G401.6 (cell line): ENCODE data around the gene RPS19.
A peak's percentile ranks its signal among the peaks of the same experiment; 100 is the strongest.

Source experiments
- FAIRE-seq: peaks from 2 replicates; lab custom pipeline; 2012; peaks lifted over from hg19 to GRCh38; lab: Jason Lieb, UNC

The RPS19 gene

DNA sequence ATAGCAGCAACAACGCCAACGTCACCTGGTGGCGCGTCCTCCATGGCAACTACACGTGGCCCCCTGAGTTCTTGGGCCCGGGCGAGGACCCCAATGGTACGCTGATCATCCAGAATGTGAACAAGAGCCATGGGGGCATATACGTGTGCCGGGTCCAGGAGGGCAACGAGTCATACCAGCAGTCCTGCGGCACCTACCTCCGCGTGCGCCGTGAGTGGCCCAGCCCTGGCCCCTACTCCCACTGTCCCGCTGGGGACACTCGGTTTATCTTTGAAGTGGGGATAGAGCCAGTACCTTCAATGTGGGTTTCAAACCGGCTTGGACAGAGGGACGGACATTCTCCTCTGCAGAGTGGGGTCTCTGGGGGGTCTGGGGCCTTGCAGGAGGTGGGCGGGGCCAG lies 19.0 kb downstream of the RPS19 start:
- FAIRE-seq: no peak

DNA sequence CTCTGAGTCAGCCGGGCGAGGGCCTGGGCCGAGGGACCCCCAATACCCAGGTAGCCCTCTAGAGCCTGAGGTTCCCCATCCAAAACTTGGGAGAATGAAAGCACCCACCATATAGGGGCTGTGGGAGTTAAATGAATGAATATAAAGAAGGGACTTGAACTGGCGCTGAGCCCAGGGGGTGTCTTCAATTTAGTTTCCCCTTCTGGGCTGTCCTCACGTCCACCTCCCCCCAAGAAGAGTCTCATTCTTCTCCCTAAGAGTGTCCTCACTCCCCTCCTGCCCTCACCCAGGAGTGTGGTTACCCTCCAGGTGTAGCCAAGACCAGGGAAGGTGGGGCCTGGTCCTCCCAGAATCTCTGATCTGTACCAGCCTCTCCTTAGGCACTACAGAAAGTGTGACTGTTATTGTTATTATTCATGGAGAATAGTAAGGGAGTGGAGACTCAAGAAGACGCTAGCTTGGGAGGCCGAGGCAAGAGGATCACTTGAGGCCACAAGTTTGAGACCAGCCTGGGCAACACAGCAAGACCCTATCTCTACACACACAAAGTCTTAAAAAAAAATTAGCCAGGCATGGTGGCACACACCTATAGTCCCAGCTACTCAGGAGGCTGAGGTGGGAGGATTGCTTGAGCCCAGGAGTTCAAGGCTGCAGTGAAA lies 19.7 kb downstream of the RPS19 start:
- no peak for FAIRE-seq

DNA sequence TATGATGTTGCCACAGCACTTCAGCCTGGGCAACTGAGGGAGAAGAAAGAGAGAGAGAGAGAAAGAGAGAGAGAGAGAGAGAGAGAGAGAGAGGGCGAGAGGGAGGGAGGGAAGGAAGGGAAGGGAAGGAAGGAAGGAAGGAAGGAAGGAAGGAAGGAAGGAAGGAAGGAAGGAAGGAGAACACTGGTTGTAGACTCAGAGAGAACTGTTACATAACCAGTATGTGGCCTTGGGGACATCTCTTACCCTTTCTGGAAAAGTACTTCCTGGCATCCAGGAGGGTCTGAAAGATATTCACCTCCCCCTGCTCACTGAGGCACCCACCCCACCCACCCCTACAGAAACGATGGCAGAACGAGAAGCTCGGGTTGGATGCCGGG lies 20.3 kb downstream of the RPS19 start:
- FAIRE-seq: no peak

DNA sequence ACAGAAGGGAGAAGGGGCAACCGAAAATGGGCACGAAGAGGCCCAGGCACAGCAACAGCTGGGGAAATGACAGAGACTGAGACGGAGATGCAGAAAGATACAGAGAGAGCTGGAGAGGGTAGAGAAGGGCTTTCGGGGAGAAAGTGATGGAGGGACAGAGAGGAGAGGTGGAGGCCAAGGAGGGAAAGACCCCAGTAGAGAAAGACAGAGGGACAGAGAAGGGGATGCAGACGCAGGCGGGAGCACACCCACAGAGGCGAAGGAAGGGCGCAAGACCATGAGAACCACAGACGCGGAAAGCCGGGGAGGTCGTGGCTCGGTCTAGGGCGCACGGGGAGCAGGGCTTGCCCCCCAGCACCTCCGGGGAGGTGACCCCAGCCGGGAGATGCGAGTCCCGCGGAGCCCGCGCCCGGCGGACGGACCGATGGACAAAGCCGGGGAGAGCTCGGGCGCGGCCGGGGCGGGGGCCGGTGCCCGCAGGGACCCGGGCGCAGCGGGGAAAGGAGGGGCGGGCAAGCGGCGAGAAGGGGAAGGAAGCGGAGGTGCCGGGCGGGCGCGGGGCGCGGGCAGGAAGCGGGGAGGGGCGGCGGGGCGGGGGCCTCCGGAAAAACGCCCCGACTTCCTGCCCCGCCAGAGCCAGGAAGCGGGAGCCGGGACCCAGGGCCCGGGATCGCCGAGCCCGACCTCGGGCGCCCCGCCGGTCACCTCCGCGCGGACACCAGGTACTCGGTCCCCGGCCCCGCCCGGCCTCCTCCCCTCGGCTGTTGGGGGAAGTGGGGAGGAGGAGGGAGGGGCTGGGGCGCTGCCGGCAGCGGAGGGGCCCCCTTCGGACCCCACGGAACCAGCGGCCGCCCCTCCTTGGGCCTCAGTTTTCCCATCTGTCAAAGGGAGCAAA lies 22.8 kb downstream of the RPS19 start, which contains the start of gene ARHGEF1:
ARHGEF1 (plus strand) TSS at position 617 of the 895 bp plus-strand sequence. CDS start 4,899 bp downstream, outside the sequence.
- FAIRE-seq: no peak

DNA sequence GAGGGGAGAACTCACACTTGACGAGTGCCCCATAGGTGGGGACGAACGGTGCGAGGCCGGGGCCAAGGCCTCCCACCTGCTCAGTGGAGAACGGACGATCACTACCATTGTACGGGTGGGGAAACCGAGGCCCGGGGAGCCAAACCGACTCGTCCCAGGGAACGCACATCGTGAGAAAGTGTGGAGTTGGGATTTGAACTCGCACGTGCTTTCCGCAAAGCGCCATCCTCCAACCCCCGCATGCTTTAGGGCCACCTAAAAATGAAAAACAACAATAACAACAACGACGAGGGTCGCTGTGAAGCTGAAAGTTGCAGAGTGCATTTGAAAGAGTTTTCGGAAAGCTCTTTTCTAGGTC lies 23.4 kb downstream of the RPS19 start:
- FAIRE-seq: no peak

DNA sequence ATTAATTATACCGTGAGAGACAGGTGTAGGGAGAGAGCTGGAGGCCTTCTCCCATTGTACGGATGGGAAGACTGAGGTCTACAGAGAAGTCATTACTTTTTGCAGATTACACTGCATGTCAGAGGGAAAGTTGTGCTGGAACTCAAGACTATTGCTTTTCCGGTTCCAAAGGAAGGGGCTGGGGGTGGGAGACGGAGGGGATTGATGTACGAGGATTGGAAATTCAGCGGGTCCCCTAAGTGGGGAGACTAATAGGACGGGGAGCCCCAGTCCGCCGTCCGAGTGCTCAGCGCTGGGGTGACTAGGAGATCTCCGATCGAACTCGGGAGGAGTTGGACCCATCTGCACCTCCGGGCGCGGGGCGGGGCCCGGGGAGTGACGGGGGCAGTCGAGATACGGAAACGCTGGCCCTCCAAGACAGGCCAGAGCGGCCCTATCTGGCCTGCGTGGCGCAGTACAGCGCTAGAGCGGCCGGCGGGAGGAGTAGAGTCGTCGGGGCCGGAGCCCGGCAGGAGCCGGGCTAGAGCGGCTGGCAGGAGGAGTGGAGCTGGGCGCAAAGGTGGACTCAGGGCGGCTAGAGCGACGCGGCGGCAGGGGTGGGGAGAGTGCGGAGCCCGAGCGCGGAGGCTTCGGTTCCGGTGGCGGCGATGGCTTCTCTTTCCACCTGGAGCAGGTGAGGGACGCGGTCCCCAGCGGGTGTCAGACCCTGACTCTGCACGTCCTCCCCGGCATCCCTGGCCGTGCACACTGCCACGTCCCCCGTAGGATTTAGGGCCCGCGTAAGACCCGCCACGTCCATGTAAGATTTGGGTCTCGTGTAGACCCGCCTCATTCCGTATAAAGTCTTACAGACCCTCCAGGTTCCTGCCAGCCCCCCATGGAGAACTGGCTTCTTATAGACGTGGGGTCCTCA lies 24.0 kb downstream of the RPS19 start:
- FAIRE-seq: peak; percentile 97

DNA sequence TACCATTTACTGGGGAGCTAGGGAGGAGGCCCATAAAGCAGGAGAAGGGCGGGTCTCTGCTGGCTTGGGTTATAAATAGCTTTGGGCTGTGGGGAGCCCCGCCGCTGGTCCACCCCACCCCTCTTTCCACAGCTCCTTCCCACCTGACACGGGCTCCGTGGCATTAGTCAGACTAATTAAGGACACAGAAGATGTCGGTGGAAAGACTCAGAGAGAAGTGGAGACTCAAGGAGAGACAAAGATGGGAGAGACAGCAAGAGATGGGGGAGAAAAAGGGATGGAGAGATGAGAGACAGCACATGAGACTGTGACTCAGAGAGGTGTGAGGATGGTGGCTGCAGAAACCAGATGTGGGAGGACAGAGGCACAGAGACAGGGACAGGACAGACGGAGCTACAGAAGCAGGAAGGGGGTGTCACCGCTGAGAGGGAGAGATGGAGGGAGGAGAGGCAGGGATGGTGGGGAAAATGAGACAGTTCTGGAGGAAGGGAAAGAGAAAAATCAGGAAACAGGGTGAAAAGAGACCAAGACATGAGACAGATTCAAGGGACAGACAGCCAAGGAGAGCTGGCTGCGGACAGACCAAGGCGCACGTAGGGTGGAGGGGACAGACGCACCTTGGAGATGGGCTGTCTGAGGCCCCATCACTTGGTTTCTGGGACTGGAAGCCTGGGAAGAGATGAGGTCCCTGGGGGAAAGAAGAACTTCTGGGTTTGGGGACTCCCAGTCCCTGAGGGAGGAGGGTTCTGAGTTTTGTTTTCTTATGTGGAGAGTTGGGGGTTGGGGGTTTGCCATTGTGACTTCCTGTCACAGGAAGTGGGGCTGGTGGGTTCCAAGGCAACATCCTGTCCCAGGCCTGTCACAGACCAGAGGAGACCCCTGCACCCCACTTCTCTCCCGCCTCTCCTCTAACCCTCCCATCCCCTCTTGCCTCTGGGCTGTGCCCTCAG lies 27.0 kb downstream of the RPS19 start:
- FAIRE-seq: no peak

DNA sequence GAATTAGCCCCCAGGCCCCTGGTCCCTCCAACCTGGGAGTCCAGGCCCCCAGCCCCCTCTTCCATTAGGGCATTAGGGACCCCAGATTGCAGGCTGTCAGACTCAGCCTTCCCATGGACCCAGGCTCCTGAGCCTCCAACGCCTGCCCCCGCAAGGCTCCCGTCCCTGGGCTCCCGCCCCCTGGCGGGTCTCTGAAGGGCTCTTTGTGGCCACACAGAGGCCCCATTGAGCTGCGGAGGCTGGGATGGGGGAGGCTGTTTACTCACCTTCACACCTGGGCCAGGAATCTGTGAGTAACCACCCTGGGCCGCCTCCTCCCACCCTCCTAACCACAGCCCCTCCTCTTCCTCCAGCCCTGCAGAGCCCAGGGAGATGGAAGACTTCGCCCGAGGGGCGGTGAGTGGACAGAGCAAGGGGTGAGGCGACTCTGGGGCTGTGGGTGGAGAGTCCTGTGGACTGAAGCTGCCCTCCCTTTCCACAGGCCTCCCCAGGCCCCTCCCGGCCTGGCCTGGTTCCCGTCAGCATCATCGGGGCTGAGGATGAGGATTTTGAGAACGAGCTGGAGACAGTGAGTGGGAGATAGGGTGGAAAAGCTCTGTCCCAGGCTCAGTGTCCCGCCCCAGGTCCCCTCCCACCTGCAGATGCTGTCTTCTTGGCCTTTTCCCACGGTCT lies 27.8 kb downstream of the RPS19 start:
- FAIRE-seq: no peak

DNA sequence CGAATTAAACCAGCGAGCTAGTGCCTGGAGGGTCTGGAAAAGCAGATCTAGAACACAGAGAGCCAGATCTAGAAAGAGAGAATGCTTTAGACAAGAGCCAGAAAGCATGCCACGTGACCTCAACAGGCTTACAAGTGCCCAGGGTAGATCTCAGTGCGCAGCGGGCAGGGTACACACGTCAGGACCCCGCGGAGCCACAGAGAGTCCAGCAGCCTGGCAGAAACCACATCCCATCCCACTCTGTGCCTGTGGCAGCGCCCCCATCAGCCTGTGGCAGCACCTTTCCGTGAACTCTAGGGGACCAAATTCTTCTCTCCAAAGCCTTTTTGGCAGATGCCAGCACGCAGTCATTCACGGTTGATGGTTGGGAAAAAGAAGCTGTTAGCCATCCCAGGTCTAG lies 28.9 kb downstream of the RPS19 start:
- no peak for FAIRE-seq

DNA sequence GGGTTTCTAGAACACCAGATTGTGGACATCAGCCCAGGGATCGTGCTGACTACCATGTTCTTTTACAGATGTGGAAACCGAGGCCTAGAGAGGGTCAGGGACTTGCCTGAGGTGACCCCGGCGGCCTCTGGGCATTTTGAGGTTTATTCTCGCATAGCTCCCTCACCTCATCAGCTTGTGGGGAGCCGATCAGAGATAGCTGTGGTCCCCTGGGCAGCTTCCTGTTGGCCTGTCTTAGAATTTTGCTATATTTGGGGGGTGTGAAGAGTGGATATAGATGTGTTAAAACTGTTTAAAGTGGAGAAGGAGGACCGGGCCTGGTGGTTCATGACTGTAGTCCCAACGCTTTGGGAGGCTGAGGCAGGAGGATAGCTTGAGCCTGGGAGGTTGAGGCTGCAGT lies 29.8 kb downstream of the RPS19 start:
- no peak for FAIRE-seq

DNA sequence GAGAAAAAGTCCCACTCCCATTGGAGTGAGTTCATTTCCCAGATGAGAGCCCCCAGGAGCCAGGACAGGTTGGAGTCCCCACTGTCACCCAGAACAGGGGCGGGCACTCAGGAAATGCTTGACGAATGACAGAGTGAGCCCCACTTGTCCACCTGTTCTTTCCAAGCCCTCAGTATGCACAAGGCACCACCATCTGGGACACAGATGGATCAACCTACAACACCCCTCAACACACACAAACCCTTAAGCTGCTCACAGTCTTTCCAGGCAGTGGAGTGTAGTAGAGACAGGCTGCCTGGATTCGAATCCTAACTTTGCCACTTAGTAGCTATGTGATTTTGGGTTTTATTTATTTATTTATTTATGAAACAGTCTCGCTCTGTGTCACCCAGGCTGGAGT lies 30.9 kb downstream of the RPS19 start:
- no peak for FAIRE-seq

DNA sequence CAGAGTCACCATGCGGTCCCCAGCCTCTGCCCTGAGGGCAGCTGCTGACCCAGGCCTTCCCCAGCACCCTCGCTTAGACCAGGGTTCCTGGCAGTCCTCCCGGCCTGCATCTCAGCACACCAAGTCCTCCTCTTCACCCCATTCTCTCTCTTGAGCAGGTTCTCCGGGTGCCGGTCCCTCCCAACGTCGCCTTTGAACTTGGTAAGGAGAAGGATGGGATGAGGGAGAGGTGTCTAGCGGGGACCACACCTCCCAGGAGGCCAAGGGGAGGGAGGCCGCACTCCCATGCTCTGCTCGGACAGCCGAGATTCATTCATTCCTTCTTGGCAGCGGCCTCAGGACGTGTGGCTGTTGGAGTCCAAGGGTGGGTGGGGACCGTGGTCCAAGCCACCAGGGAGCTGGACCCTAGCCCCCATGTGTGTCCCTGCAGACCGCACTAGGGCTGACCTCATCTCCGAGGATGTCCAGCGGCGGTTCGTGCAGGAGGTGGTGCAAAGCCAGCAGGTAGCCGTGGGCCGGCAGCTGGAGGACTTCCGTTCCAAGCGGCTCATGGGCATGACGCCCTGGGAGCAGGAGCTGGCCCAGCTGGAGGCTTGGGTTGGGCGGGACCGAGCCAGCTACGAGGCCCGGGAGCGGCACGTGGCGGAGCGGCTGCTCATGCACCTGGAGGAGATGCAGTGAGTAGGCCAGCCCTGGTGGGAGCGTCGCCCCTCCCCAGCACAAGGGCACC lies 32.3 kb downstream of the RPS19 start:
- FAIRE-seq: no peak

DNA sequence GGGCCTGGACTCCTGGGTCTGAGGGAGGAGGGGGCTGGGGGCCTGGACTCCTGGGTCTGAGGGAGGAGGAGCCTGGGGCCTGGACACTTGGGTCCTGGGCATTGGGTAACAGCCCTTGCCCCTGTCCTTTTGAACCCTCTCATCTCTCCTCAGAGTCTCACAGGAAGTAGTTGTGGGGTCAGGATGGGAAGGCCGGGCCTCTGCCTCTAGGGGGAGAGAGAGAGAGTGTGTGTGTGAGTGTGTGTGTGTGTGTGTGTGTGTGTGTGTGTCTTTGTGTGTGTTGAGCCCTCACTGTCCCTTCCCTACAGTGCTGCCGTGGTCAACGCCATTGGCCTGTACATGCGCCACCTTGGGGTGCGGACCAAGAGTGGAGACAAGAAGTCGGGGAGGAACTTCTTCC lies 33.8 kb downstream of the RPS19 start:
- no peak for FAIRE-seq

DNA sequence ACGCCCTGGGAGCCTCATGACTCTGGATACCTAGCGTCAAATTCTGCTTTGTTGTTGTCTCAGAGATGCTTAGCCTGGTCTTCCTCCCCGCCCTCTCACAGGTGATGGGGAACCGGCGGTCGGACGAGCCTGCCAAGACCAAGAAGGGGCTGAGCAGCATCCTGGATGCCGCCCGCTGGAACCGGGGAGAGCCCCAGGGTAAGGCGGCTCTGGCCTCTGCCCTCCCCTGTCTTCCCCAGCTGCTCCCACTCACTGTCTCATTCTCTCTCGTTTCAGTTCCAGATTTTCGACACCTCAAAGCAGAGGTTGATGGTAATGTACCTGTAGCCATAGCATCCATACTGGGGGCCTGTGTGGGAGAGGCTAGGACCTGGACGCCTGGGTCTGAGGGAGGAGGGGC lies 34.3 kb downstream of the RPS19 start:
- no peak for FAIRE-seq

DNA sequence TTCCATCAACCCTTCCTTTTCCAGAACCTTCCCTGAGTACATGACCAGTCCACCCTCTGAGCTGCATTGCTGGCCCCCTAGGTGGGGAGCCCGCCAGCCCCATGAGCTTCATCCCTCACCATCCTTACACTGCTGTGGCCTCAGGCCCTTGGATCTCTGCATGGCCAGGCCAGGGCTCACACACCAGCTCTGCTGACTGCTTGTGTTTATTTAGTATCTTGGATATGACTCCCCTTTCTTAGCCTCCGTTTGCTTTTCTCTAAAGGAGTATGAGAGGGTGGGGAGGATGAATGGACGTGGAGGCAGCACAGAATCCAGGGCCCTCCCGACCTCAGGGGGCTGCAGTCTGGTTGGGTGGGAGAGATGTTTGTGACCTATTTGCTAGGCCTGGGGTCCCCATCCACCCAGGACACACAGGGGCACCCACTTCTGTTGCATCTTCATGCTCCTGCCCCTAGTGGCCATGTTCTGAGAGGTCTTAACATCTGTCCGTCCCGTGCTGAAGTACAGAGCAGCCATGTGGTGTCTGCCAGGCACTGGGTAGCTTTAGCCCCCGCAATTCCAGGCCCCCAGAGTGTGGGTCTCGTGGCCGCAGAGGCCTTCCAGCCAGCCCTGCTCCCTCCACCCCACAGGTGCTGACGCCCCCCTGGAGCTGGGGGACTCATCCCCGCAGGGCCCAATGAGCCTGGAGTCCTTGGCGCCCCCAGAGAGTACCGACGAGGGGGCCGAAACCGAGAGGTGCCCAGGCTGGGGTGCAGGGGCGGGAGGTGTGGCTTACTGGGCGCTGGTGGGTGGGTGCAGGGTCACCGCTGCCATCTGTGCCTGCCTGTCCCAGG lies 35.9 kb downstream of the RPS19 start:
- no peak for FAIRE-seq

DNA sequence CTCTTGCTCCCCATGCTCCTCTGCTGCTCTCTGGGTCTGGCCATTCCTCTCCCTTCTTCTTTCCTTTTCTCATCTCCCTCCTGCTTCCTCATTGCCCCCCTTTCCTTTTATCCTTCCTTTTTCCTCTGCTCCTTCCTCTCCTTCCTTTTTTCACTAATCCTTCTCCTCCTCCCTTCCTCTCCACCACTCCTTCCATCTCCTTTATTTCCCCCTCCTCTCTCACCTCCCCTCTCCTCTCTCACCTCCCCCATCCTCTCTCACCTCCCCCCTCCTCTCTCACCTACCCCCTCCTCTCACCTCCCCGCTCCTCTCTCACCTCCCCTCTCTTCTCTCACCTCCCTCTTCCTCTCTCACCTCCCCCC lies 36.5 kb downstream of the RPS19 start:
- FAIRE-seq: no peak

DNA sequence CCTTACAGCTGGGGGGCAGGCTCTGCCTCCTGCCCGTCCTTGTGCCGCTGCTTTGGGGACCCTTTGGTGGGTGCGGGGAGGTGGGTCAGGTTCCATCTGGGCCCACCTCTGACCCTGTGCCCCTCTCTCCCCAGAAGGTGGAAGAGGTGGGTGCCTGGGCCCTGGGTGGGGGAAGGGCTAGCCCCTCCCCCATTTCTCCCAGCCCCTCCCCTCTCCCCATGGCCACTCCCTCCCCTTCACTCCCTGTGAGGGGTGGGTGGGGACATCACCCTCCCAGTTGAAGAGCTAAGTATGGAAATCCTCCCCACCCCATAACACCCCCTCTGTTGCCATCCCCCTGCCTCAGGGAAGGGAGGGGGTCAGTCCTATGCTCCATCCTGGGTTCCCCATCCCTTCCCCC lies 37.1 kb downstream of the RPS19 start:
- FAIRE-seq: no peak

DNA sequence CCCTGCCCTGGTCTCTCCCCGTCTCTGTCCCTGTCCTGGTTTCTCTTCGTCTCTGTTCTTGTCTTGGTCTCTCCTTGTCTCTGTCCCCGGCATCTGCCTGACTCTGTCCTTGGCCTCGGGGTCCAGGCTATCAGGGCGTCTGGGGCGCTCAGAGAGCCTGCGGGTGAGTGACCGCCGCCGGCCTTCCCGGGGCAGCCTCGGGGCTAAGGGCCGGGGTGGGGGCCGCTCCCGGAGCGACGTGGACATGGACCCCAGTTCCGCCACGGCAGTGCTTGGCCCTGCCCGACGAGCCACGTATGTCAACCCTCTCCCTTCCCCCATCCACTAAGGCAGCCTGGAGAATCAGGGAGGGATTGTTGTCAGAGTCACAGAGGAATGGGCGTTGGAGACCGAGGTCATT lies 37.8 kb downstream of the RPS19 start:
- no peak for FAIRE-seq

DNA sequence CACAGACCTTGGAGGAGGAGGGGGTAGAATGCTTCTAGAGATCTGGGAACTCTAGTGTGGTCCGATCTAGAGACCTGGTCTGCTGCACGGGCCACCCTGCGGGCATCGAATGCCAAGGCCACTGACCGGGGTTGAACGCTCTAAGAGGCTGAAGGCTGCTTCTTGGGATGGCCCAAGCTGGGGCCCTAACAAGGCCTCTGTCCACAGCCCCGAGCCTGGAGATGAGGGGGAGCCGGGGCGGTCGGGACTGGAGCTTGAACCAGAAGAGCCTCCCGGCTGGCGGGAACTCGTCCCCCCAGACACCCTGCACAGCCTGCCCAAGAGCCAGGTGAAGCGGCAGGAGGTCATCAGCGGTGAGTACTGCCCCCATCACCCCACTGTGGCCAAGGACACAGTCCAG lies 38.2 kb downstream of the RPS19 start:
- no peak for FAIRE-seq
